RWPE2 (cell line): ENCODE measurements around the gene TTBK1.
A peak's percentile ranks its signal among the peaks of the same experiment; 100 is the strongest.

Experiments
- ATAC-seq: fragments of 200-7000 bp; cut with Tn5 transposase; 3 replicates; pipeline ENCODE4 v1.9.1; 2021; ENCODE audit warnings: low read depth
- DNase-seq: peaks from one replicate; pipeline ENCODE4 v3.0.0-alpha.2; 2020; ENCODE audit warnings: low spot score
- H3K27ac ChIP-seq: fragments of 450-650 bp; 2 replicates; pipeline ENCODE4 v1.5.1; 2017; ENCODE audit warnings: mild to moderate bottlenecking; ENCODE audit not compliant: poor library complexity, severe bottlenecking
- H3K27me3 ChIP-seq: fragments of 250-450 bp; sonication (Bioruptor Pico); 2 replicates; pipeline ENCODE4 v1.5.1; 2021; ENCODE audit warnings: mild to moderate bottlenecking, moderate library complexity; ENCODE audit not compliant: insufficient read depth, poor library complexity, severe bottlenecking
- H3K36me3 ChIP-seq: fragments of 250-450 bp; sonication (Bioruptor Pico); 2 replicates; pipeline ENCODE4 v1.5.1; 2020; ENCODE audit warnings: low read depth, mild to moderate bottlenecking, moderate library complexity
- H3K4me1 ChIP-seq: fragments of 250-450 bp; sonication (Bioruptor Pico); 2 replicates; pipeline ENCODE4 v1.5.1; 2021; ENCODE audit warnings: mild to moderate bottlenecking, moderate library complexity; ENCODE audit not compliant: insufficient read depth, poor library complexity, severe bottlenecking
- H3K4me3 ChIP-seq: fragments of 250-450 bp; sonication (Bioruptor Pico); 2 replicates; pipeline ENCODE4 v1.5.1; 2021; ENCODE audit warnings: mild to moderate bottlenecking, moderate library complexity; ENCODE audit not compliant: severe bottlenecking
- H3K9me3 ChIP-seq: fragments of 250-450 bp; sonication (Bioruptor Pico); 2 replicates; pipeline ENCODE4 v1.5.1; 2021; ENCODE audit warnings: mild to moderate bottlenecking, moderate library complexity; ENCODE audit not compliant: severe bottlenecking
- TF ChIP-seq, protein P1 (sequence below): fragments of 450-650 bp; IDR thresholded peaks from one replicate; pipeline ENCODE4 v1.5.1; 2017; ENCODE audit warnings: mild to moderate bottlenecking, moderate library complexity; ENCODE audit not compliant: poor library complexity, severe bottlenecking

The TTBK1 gene

GRCh38 chr6:43205849-43206248 lies 37.4 kb upstream of the TTBK1 start:
- Histone ChIP-seq H3K4me3 (no peak overlapping the region), H3K4me1 (no peaks in the 10 kb centered on the region), H3K9me3 (no peaks in the 10 kb centered on the region), H3K36me3 (peaks cover 15% of the 10 kb centered on the region), H3K27ac (no peak overlapping the region), H3K27me3 (no peaks in the 10 kb centered on the region)
- DNase-seq (peak; percentile 8), ATAC-seq (no peak)
- TF ChIP-seq, protein P1, sequence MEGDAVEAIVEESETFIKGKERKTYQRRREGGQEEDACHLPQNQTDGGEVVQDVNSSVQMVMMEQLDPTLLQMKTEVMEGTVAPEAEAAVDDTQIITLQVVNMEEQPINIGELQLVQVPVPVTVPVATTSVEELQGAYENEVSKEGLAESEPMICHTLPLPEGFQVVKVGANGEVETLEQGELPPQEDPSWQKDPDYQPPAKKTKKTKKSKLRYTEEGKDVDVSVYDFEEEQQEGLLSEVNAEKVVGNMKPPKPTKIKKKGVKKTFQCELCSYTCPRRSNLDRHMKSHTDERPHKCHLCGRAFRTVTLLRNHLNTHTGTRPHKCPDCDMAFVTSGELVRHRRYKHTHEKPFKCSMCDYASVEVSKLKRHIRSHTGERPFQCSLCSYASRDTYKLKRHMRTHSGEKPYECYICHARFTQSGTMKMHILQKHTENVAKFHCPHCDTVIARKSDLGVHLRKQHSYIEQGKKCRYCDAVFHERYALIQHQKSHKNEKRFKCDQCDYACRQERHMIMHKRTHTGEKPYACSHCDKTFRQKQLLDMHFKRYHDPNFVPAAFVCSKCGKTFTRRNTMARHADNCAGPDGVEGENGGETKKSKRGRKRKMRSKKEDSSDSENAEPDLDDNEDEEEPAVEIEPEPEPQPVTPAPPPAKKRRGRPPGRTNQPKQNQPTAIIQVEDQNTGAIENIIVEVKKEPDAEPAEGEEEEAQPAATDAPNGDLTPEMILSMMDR: no peak

DNA sequence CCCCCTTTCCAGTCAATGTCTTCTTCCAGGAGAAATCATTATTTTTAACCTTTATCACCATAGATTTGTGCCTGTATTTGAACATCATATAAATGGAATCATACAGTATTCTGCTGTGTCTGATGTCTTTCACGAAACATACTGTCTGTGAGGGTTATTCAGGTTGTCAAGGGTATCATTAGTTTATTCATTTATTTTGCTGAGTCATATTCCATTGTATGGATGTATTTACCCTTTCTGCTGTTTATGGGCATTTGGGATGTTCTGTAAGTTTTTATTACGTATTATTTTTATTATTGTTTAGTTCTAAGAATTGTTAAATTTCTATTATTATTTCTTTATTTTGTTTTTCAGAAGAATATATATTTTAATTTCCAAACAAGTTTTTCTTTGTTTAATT lies 36.0 kb upstream of the TTBK1 start:
- TF ChIP-seq, protein P1: no peak
- H3K27me3 ChIP-seq: no peaks in the 10 kb centered on the region
- H3K27ac ChIP-seq: no peak overlapping the region
- H3K4me3 ChIP-seq: no peak overlapping the region
- no peaks in the 10 kb centered on the region for H3K4me1 ChIP-seq
- DNase-seq (no peak), ATAC-seq (no peak)
- peaks cover 15% of the 10 kb centered on the region for H3K36me3 ChIP-seq
- H3K9me3 ChIP-seq: no peaks in the 10 kb centered on the region

GRCh38 chr6:43211955-43212354 lies 31.3 kb upstream of the TTBK1 start:
- no peaks in the 10 kb centered on the region for H3K4me1 ChIP-seq
- H3K27me3 ChIP-seq: no peaks in the 10 kb centered on the region
- ATAC-seq (no peak), DNase-seq (no peak)
- no peak overlapping the region for H3K27ac ChIP-seq
- peaks cover 9% of the 10 kb centered on the region for H3K36me3 ChIP-seq
- TF ChIP-seq, protein P1: peak; percentile 14
- H3K9me3 ChIP-seq: no peaks in the 10 kb centered on the region
- no peak overlapping the region for H3K4me3 ChIP-seq

GRCh38 chr6:43213431-43213830 lies 29.9 kb upstream of the TTBK1 start:
- DNase-seq: peak; percentile 29
- no peaks in the 10 kb centered on the region; the same call in 1 of the 2 replicates for H3K36me3 ChIP-seq
- ATAC-seq: no peak
- H3K27me3 ChIP-seq: no peaks in the 10 kb centered on the region
- TF ChIP-seq, protein P1: no peak
- H3K9me3 ChIP-seq: no peaks in the 10 kb centered on the region
- H3K27ac ChIP-seq: no peak overlapping the region
- no peak overlapping the region for H3K4me3 ChIP-seq
- H3K4me1 ChIP-seq: no peaks in the 10 kb centered on the region

DNA sequence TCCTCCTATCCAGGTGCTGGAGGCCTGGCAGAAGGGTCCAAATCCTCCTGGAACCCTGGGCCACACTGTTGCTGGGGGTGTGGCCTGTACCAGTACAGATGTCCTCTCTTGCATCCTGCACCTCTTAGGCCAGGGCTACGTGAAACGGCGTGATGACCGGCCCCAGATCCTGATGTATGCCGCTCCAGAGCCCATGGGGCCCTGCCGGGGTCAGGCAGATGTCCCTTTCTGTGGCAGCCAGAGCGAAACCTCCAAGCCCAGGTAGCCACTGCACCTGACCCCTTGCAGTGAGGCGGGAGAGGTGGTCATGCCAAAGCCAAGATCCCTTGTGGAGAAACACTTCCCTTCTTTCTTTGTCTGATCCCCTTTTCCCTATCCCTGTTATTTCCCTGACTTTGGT lies 28.2 kb upstream of the TTBK1 start:
- no peak overlapping the region for H3K27ac ChIP-seq
- H3K4me1 ChIP-seq: no peaks in the 10 kb centered on the region
- H3K36me3 ChIP-seq: no peaks in the 10 kb centered on the region; the same call in 1 of the 2 replicates
- TF ChIP-seq, protein P1: no peak
- H3K9me3 ChIP-seq: no peaks in the 10 kb centered on the region
- DNase-seq (peak; percentile 25), ATAC-seq (no peak)
- no peak overlapping the region for H3K4me3 ChIP-seq
- no peaks in the 10 kb centered on the region for H3K27me3 ChIP-seq
